DMS79 treated with DMSO at 0.1 percent for 48 hours (cell line): ENCODE results near the gene CAV2.
A peak's percentile ranks its signal among the peaks of the same experiment; 100 is the strongest.

ENCODE experiments used
- DNase-seq: peaks from one replicate; lab custom pipeline; 2025; lab: John Stamatoyannopoulos, UW

The CAV2 gene

GRCh38 chr7:116495736-116496135 is 3.8 kb upstream of the CAV2 start:
- no peak for DNase-seq

DNA sequence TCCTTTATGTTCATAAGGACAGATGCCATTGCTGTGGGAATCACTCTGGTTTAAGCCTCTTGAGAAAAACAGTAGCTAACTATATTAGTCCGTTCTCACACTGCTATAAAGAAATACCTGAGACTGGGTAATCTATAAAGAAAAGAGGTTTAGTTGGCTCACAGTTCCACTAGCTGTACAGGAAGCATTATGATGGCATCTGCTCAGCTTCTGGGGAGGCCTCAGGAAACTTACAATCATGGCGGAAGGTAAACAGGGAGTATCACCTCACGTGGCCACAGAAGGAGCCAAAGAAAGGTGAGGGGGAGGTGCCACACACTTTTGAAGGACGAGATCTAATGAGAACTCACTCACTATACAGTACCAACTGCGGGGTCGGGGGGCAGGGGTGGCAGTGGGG is 2.9 kb upstream of the CAV2 start:
- no peak for DNase-seq

DNA sequence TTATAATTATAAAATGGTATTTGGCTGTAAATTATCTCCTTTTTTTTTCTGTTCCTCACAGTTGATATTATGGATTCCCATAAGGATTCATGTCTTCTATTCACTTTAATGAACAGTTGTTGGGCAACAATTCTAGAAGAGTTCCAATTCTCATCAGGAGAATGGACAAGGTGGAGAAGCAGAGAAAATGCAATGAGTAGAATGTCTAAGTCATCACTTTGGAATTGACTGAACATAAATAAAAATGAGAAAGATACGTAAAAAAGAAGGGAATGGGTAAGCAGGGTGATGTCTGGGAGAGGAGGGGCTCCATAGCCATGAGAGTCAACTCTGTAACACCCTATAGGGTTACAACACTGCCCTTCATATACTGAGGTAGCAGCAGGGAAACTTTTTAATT is 1.8 kb upstream of the CAV2 start:
- no peak for DNase-seq

GRCh38 chr7:116500078-116500853 is 728 bp downstream of the CAV2 start:
- no peak for DNase-seq

- no peak for DNase-seq
Observed at GRCh38 chr7:116501425-116502167, 2.1 kb downstream of the CAV2 start.

- no peak for DNase-seq
Observed at GRCh38 chr7:116502201-116503096, 2.9 kb downstream of the CAV2 start.

- no peak for DNase-seq
Observed at GRCh38 chr7:116503835-116504234, 4.3 kb downstream of the CAV2 start.

DNA sequence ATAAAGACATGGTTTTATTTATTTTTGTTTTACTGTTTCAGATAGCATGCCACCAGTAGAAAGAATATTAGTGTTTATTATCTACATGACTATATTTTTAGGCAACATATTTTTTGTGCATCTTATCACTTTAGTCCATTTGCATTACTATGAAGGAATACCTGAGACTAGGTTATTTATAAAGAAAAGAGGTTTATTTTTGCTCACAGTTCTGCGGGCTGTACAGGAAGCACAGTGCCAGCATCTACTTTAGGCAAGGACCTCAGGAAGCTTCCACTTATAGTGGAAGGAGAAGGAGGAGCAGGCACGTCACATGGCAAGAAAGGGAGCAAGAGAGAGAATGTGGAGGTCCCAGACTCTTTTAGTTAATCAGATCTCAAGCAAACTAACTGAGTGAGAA is 5.7 kb downstream of the CAV2 start:
- DNase-seq: no peak

DNA sequence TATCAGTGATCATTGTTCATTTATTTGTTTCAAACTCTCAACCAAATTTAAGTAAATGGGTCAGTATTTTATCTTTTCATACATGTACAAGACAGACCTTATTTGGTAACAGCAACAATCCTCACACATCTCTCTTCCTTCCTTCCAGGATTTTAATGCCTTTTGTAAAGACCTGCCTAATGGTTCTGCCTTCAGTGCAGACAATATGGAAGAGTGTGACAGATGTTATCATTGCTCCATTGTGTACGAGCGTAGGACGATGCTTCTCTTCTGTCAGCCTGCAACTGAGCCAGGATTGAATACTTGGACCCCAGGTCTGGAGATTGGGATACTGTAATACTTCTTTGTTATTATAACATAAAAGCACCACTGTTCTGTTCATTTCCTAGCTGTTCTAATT is 6.3 kb downstream of the CAV2 start:
- no peak for DNase-seq

DNA sequence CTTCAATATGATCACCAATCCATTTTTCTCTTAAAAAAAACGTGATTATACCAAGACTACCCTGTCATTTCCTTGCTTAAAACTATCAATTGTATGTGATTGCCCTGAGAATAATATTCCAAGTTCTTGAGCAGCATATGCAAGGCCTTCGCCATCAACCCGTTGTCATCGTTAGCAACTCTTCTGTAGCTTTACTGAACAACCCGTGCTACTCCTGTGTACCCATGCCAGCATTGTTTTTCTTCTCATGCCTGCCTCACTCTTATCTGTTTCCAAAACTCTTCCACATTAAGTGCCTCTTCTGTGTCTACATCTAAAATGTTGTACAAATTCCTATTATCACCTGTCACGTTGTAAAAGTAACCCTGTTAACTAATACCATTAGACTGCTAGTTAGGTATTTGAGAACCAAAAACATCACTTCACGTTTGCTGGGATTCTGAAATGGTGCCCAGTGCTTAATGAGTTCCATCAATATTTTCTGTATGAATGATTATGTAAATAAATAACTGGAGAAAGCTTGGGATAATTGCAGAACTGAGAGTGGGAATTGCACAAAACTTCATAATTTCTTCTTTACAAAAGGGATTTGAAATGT is 10.5 kb downstream of the CAV2 start:
- no peak for DNase-seq

GRCh38 chr7:116510795-116511194 is 11.3 kb downstream of the CAV2 start:
- DNase-seq: no peak

DNA sequence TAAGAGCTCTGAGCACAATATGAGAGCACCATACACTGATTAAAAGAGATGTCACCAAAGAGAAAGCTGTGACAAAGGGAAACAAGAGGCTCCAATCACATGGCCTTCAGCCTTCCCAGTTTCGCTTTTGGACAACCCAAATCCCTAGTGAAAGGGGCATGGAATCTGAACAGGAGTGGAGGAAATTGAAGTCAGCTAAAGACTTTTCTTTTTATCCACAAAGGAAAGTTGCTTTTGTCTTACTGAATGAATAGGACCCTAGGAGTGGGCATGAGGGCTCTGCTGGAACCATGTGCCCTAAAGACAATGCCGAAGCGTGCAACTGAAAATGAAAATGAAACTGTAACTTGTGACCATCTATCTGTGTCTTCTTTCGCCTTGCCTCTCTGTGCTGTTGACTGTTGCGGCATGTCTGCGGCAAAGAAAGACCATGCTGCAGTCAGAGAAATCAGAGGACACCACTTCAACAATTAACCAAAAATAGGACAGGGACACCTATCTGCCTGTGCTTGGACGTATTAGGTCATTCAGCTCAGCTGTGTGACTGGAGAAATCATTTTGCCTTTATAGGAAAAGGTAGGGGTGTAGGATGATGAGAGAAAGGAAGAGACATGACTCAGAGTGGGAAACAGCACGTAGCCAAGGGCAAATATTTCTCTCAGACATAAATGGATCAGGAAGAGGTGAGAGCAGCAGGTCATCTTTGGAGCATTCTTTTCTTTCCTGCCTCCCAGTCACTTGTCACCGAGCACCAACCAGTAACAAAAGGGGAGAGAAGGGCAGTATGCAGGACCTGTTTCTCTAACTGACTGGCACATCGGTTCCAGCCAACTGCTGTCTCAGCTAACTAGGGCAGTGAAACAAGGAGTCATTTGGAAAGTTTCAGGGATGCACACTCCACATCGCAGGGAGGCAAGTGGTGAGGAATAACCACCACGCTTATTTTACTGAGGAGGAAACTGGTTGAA is 12.3 kb downstream of the CAV2 start:
- peak; percentile 62 for DNase-seq

DNA sequence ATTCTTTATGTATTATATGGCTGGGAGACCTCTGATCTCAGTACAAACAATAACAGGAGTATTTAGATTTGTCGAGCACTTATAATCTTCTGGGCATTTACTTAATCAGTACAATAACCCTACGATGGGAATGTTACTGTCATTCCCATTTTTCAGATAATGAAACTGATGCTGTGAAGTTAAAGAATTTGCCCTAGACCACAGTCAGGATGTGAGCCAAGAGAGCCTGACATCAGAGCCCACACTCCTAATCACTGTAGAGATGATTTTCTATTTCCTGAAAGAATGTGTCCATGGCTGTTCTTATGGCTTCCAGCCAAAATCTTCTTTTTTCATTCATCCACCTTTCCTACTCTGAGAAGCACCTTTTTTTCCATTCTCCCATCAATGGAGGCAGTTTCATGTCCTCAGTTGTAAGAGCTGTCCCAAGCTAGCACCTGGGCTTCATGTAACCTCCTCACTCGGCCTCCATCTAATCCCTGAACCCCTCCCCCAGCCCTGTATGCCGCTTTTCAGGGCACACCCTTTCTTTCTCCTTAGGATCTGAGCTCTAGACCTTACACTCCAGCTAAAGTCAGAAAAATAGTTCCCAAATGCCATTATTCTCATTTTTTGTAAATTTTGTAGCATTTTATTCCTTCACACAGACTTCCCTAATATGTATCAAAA is 13.1 kb downstream of the CAV2 start:
- no peak for DNase-seq

- DNase-seq: no peak
Observed at GRCh38 chr7:116515584-116515983, 16.0 kb downstream of the CAV2 start.

GRCh38 chr7:116516324-116516723 is 16.8 kb downstream of the CAV2 start:
- DNase-seq: no peak

GRCh38 chr7:116517626-116518025 is 18.1 kb downstream of the CAV2 start:
- no peak for DNase-seq

- DNase-seq: no peak
Observed at GRCh38 chr7:116518961-116519360, 19.4 kb downstream of the CAV2 start.

GRCh38 chr7:116521046-116521664 is 21.6 kb downstream of the CAV2 start:
- peak; percentile 22 for DNase-seq

GRCh38 chr7:116522247-116522646 is 22.7 kb downstream of the CAV2 start:
- DNase-seq: peak; percentile 80

DNA sequence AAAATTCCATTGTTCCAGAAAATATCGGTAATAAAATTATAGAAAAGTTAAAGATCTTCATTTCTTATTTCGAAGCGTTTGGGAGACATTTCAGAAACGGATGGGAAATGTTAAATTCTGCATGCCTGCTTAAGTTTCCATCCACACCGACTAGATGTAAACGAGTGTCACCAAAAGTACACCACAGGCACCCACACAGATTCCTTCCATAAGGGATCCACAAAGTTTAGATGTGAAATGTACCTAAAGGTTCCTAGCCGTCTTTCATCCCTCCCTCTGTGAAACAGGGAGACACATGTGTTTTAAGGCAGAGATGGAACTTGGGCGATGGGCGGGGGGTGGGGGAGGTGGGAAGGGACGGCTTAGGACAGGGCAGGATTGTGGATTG is 24.7 kb downstream of the CAV2 start:
- no peak for DNase-seq
